OCI-LY3 (cell line): ENCODE results near the gene IL33.

Experiments
- H2AFZ ChIP-seq: fragments of 200-600, 300-600 bp; shearing (Covaris generic); 2 replicates; pipeline ENCODE4 v1.6.0; 2014; ENCODE audit warnings: antibody characterized with exemption, low read depth, low read length
- H3K27ac ChIP-seq: fragments of 200-600, 300-600 bp; sonication (generic); 2 replicates; pipeline ENCODE4 v1.5.1; 2014; ENCODE audit warnings: mild to moderate bottlenecking, low read length, moderate library complexity, mixed read lengths
- H3K27me3 ChIP-seq: fragments of 200-600, 300-600 bp; sonication (generic); 2 replicates; pipeline ENCODE4 v1.6.1; 2014; ENCODE audit warnings: low read depth, low read length, mixed read lengths
- H3K36me3 ChIP-seq: fragments of 200-600, 300-600 bp; sonication (generic); replicated peaks from 2 replicates; pipeline ENCODE3; 2014; ENCODE audit warnings: low read depth, low read length, mixed read lengths
- H3K4me1 ChIP-seq: fragments of 300-600, 200-600 bp; sonication (generic); 2 replicates; pipeline ENCODE4 v1.6.1; 2014; ENCODE audit warnings: low read length, mixed read lengths
- H3K4me2 ChIP-seq: fragments of 200-600, 300-600 bp; sonication (generic); 2 replicates; pipeline ENCODE4 v1.6.1; 2014; ENCODE audit warnings: low read length, mixed read lengths
- H3K4me3 ChIP-seq: fragments of 300-600, 200-600 bp; sonication (generic); 2 replicates; pipeline ENCODE4 v1.5.1; 2014; ENCODE audit warnings: antibody characterized with exemption, mild to moderate bottlenecking, low read length, moderate library complexity
- H3K79me2 ChIP-seq: fragments of 300-600, 200-600 bp; shearing (Covaris generic); 2 replicates; pipeline ENCODE4 v1.6.1; 2014; ENCODE audit warnings: mild to moderate bottlenecking, low read length, mixed read lengths
- H3K9ac ChIP-seq: fragments of 300-600, 200-600 bp; shearing (Covaris generic); 2 replicates; pipeline ENCODE4 v1.6.0; 2014; ENCODE audit warnings: mild to moderate bottlenecking, low read length, moderate library complexity
- H3K9me3 ChIP-seq: fragments of 200-600, 300-600 bp; shearing (Covaris generic); 2 replicates; pipeline ENCODE4 v1.6.1; 2014; ENCODE audit warnings: low read length, mixed read lengths; ENCODE audit not compliant: insufficient read depth
- H4K20me1 ChIP-seq: fragments of 200-600, 300-600 bp; sonication (generic); 2 replicates; pipeline ENCODE4 v1.6.1; 2016; ENCODE audit warnings: low read length, mixed read lengths; ENCODE audit not compliant: insufficient read depth
- CTCF ChIP-seq: fragments of 200-600, 300-600 bp; sonication (generic); IDR thresholded peaks from 2 replicates; pipeline ENCODE4 v1.5.1; 2014; ENCODE audit warnings: antibody characterized with exemption, low read length, low read depth
- EZH2phosphoT487 ChIP-seq: fragments of 200-600 bp; shearing (Covaris generic); IDR thresholded peaks from 2 replicates; pipeline ENCODE4 v1.6.1; 2018; ENCODE audit warnings: antibody characterized with exemption, mixed run types, low read depth

IL33 gene

GRCh38 chr9:6229186-6229585, 13.6 kb downstream of the IL33 start:
- Histone ChIP-seq H3K4me1 (peaks cover 6% of the 10 kb centered on the region; the same call in 1 of the 2 replicates), H3K9me3 (no peaks in the 10 kb centered on the region), H3K79me2 (no peaks in the 10 kb centered on the region), H4K20me1 (no peaks in the 10 kb centered on the region), H3K4me2 (no peak overlapping the region), H3K36me3 (no peaks in the 10 kb centered on the region), H3K27ac (no peak overlapping the region), H2AFZ (no peak overlapping the region), H3K4me3 (no peak overlapping the region), H3K27me3 (no peaks in the 10 kb centered on the region), H3K9ac (no peak overlapping the region)
- no peak for TF ChIP-seq CTCF
- no peak for TF ChIP-seq EZH2phosphoT487

DNA sequence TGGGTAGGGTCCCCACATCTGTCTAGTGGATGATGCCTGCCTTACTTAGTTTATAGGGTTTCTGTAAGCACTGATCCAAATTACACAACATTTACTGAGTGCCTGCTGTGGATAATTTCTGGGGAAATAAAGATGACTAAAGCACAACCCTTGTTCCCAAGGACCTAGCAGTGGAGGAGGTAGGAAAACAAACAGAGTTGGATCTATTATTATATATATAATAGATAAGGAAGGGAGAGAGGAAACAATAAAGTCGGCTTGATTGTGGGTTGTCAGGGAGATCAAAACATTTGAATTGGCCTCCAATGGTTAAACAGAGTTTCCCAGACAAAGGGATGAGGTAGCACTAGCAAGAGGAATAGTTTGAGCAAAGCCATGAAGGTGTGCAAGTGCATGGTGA, 14.0 kb downstream of the IL33 start:
- Histone ChIP-seq H3K4me3 (no peak overlapping the region), H3K27me3 (no peaks in the 10 kb centered on the region), H4K20me1 (no peaks in the 10 kb centered on the region), H3K79me2 (no peaks in the 10 kb centered on the region), H2AFZ (no peak overlapping the region), H3K9me3 (no peaks in the 10 kb centered on the region), H3K4me2 (no peak overlapping the region), H3K36me3 (no peaks in the 10 kb centered on the region), H3K4me1 (peaks cover 6% of the 10 kb centered on the region; the same call in 1 of the 2 replicates), H3K9ac (no peak overlapping the region), H3K27ac (no peak overlapping the region)
- TF ChIP-seq CTCF (no peak), EZH2phosphoT487 (no peak)

GRCh38 chr9:6230037-6230780, 14.6 kb downstream of the IL33 start:
- no peak for TF ChIP-seq CTCF
- no peak for TF ChIP-seq EZH2phosphoT487
- no peaks in the 10 kb centered on the region for H3K9me3 ChIP-seq
- no peak overlapping the region for H3K4me3 ChIP-seq
- no peak overlapping the region for H3K27ac ChIP-seq
- H3K4me1 ChIP-seq = peaks cover 6% of the 10 kb centered on the region; the same call in 1 of the 2 replicates
- no peaks in the 10 kb centered on the region for H3K27me3 ChIP-seq
- H3K36me3 ChIP-seq = no peaks in the 10 kb centered on the region
- H2AFZ ChIP-seq = no peak overlapping the region
- no peak overlapping the region for H3K4me2 ChIP-seq
- no peaks in the 10 kb centered on the region for H4K20me1 ChIP-seq
- H3K9ac ChIP-seq = no peak overlapping the region
- no peaks in the 10 kb centered on the region for H3K79me2 ChIP-seq

- H3K9me3 ChIP-seq = no peaks in the 10 kb centered on the region
- H3K4me3 ChIP-seq = no peak overlapping the region
- no peaks in the 10 kb centered on the region for H4K20me1 ChIP-seq
- no peaks in the 10 kb centered on the region for H3K36me3 ChIP-seq
- no peak for TF ChIP-seq CTCF
- TF ChIP-seq EZH2phosphoT487 = no peak
- H3K4me2 ChIP-seq = no peak overlapping the region
- H3K79me2 ChIP-seq = no peaks in the 10 kb centered on the region
- H3K27ac ChIP-seq = no peak overlapping the region
- peaks cover 6% of the 10 kb centered on the region; the same call in 1 of the 2 replicates for H3K4me1 ChIP-seq
- no peaks in the 10 kb centered on the region for H3K27me3 ChIP-seq
- no peak overlapping the region for H2AFZ ChIP-seq
- no peak overlapping the region for H3K9ac ChIP-seq
Measured at GRCh38 chr9:6232336-6232945, 16.8 kb downstream of the IL33 start.
